ENCODE measurements around the gene APEH.

GRCh38 chr3:49654176-49654825, 19.9 kb upstream of the APEH start:
- no peak for TF ChIP-seq EP300 (IDR thresholded peaks at IDR 0.05)
- no peak for TF ChIP-seq CTCF (IDR thresholded peaks at IDR 0.05)
- no peak for TF ChIP-seq POLR2A (IDR thresholded peaks at IDR 0.05; ENCODE audit: low read depth)
- no peak for TF ChIP-seq POLR2AphosphoS5 (IDR thresholded peaks at IDR 0.05)

Data from esophagus muscularis mucosa (tissue), 4 donors.